ENCODE data around the gene GLRA3. TPM values are rescaled to one million over a fixed set of nuclear protein-coding genes. Genes with fewer than 3 reads are reported as not detected.

Gene GLRA3
- total and polyA plus RNA-seq, 2 experiments from 2014 or later, result 0.03 to 0.19 TPM

GRCh38 chr4:174640146-174640545 is 188.9 kb downstream of the GLRA3 start:
- Histone ChIP-seq H3K4me3 (no peak overlapping the region), H3K27me3 (ENCODE audit: insufficient read depth) (no peaks in the 10 kb centered on the region), H3K79me2 (replicated peaks; ENCODE audit: insufficient read depth) (no peaks in the 10 kb centered on the region), H3K4me2 (no peak overlapping the region), H4K20me1 (replicated peaks; ENCODE audit: insufficient read depth) (no peaks in the 10 kb centered on the region), H3K36me3 (ENCODE audit: insufficient read depth) (no peaks in the 10 kb centered on the region), H3K27ac (ENCODE audit: low read depth) (no peak overlapping the region), H3K4me1 (ENCODE audit: insufficient read depth) (no peaks in the 10 kb centered on the region), H3F3A (replicated peaks; ENCODE audit: low read depth) (no peaks in the 10 kb centered on the region), H2AFZ (no peak overlapping the region), H3K9me2 (ENCODE audit: insufficient read depth) (no peaks in the 10 kb centered on the region)
- no peak for ATAC-seq
- Mint-ChIP-seq H3K4me3 (no peak overlapping the region), H3K36me3 (ENCODE audit: low read depth) (no peaks in the 10 kb centered on the region), H3K9me3 (no peaks in the 10 kb centered on the region), H3K27ac (no peak overlapping the region), H3K4me1 (no peaks in the 10 kb centered on the region), H3K27me3 (ENCODE audit: insufficient read depth, low read depth, poor library complexity) (no peaks in the 10 kb centered on the region)
- TF ChIP-seq ZNF114 (CRISPR knock-in tag; IDR thresholded peaks at IDR 0.05) (no peak), NANOG (IDR thresholded peaks at IDR 0.05; ENCODE audit: borderline replicate concordance) (no peak)
- no peak for DNase-seq (ENCODE audit: low spot score)

DNA sequence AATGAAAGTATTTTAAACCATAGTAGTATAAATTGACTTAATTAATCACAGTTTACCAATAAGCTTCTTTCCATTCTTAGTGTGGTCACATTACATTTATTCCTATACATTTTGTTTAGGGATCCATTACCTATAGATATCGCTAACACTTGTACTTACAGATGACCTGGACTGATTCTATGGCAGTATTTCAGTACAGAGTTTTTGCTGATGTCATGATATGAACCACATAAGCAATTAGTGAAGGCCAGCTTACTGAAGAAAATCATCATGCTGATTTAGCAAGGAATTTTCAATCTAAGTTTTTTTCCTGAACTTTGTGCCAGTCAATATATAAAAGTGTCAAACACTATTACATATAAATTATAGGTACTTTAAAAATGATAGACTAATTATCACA is 193.3 kb downstream of the GLRA3 start:
- no peaks in the 10 kb centered on the region for H3K9me2 ChIP-seq (ENCODE audit: insufficient read depth)
- no peak for ATAC-seq
- no peaks in the 10 kb centered on the region for H3K79me2 ChIP-seq (replicated peaks; ENCODE audit: insufficient read depth)
- H2AFZ ChIP-seq, result no peak overlapping the region
- no peaks in the 10 kb centered on the region for H3K9me3 Mint-ChIP-seq
- no peak overlapping the region for H3K4me2 ChIP-seq
- H3K27me3 ChIP-seq (ENCODE audit: insufficient read depth), result no peaks in the 10 kb centered on the region
- no peaks in the 10 kb centered on the region for H4K20me1 ChIP-seq (replicated peaks; ENCODE audit: insufficient read depth)
- no peak for DNase-seq (ENCODE audit: low spot score)
- no peak overlapping the region for H3K27ac Mint-ChIP-seq
- no peaks in the 10 kb centered on the region for H3K27me3 Mint-ChIP-seq (ENCODE audit: insufficient read depth, low read depth, poor library complexity)
- H3K36me3 ChIP-seq (ENCODE audit: insufficient read depth), result no peaks in the 10 kb centered on the region
- no peaks in the 10 kb centered on the region for H3K36me3 Mint-ChIP-seq (ENCODE audit: low read depth)
- H3K4me3 Mint-ChIP-seq, result no peak overlapping the region
- no peaks in the 10 kb centered on the region; the same call in 1 of the 2 replicates for H3K4me1 ChIP-seq (ENCODE audit: insufficient read depth)
- no peak overlapping the region for H3K27ac ChIP-seq (ENCODE audit: low read depth)
- no peaks in the 10 kb centered on the region; the same call in 2 of the 3 replicates for H3K4me1 Mint-ChIP-seq
- H3F3A ChIP-seq (replicated peaks; ENCODE audit: low read depth), result no peaks in the 10 kb centered on the region
- H3K4me3 ChIP-seq, result no peak overlapping the region
- TF ChIP-seq STAT1 (IDR thresholded peaks at IDR 0.05; ENCODE audit: unreplicated experiment) (no peak), REST (IDR thresholded peaks at IDR 0.05; ENCODE audit: unreplicated experiment) (no peak), EZH2phosphoT487 (IDR thresholded peaks at IDR 0.05; ENCODE audit: unreplicated experiment) (no peak), CTCF (conservative IDR thresholded peaks at IDR 0.05; ENCODE audit: low read depth in 2 of 2) (no peak), ZNF114 (CRISPR knock-in tag; IDR thresholded peaks at IDR 0.05) (no peak), JUNB (IDR thresholded peaks at IDR 0.05; ENCODE audit: unreplicated experiment) (no peak), NANOG (IDR thresholded peaks at IDR 0.05; ENCODE audit: borderline replicate concordance) (no peak), POLR2AphosphoS5 (IDR thresholded peaks at IDR 0.05; ENCODE audit: low read depth) (no peak), ZNF331 (CRISPR knock-in tag; IDR thresholded peaks at IDR 0.05; ENCODE audit: low read depth) (no peak), EZH2 (IDR thresholded peaks at IDR 0.05; ENCODE audit: low read depth, unreplicated experiment) (no peak), CREB1 (CRISPR knock-in tag; IDR thresholded peaks at IDR 0.05; ENCODE audit: low read depth) (no peak)
- TF ChIP-seq, protein P1, sequence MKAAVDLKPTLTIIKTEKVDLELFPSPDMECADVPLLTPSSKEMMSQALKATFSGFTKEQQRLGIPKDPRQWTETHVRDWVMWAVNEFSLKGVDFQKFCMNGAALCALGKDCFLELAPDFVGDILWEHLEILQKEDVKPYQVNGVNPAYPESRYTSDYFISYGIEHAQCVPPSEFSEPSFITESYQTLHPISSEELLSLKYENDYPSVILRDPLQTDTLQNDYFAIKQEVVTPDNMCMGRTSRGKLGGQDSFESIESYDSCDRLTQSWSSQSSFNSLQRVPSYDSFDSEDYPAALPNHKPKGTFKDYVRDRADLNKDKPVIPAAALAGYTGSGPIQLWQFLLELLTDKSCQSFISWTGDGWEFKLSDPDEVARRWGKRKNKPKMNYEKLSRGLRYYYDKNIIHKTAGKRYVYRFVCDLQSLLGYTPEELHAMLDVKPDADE (IDR thresholded peaks at IDR 0.05), result no peak

Measured in GM23338 (cell line).